Measurements from ENCODE around the gene GALNT3.

Gene GALNT3

DNA sequence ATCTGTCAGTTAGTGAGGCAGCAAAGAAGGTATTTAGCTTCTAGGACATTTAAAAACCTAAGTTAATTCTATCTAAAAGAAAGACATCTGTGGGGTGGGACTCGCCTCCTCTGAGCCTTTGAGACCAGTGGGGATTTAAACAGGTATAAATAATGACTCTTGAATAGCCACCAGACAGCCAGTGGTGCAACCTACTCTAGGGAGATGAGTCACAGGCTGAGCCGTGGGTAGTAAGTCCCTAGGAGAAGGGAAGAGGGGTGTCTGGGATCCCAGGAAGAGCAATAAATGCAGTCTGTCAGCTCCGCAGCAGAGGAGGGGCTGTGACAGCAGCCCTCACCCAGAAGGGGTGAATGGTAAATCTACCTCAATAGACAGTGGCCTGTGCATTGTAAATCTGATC, 43.1 kb upstream of the GALNT3 start (continued):
- no peak for TF ChIP-seq ZNF239 (tag by site-specific recombination; IDR thresholded peaks at IDR 0.05)
- no peak for TF ChIP-seq ZNF544 (tag by site-specific recombination; IDR thresholded peaks at IDR 0.05)
- no peak for TF ChIP-seq ZNF169 (tag by site-specific recombination; IDR thresholded peaks at IDR 0.05)
- TF ChIP-seq ZNF366 (tag by site-specific recombination; conservative IDR thresholded peaks at IDR 0.05) = no peak
- TF ChIP-seq KLF16 (tag by site-specific recombination; IDR thresholded peaks at IDR 0.05) = no peak
- no peak for TF ChIP-seq SCRT2 (tag by site-specific recombination; IDR thresholded peaks at IDR 0.05)
- no peak for TF ChIP-seq ZNF747 (tag by site-specific recombination; IDR thresholded peaks at IDR 0.05)
- TF ChIP-seq KLF7 (tag by site-specific recombination; IDR thresholded peaks at IDR 0.05; ENCODE audit: borderline replicate concordance) = no peak

DNA sequence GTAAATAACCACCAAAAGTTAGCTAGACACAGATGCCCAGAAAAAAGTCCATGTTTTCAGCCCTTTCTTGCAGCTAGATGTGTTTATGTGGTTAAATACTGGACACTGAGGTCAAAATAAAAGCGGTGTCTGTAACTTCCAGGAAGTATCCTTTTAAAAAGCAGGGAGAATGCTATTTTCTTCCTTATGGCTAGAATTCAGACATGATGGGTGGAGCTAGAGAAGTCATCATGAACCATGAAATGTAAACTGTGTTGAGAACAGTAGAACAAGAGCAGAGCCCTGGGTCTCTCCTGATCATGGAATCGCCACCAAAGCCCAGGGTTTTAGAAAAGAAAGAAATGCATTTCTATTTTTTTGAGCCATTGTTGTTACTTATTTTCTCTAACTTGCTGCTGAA, 41.3 kb upstream of the GALNT3 start:
- H3K4me1 ChIP-seq (ENCODE audit: control insufficient read depth, insufficient read depth, low read length) = no peaks in the 10 kb centered on the region
- H3K9me3 ChIP-seq (ENCODE audit: control insufficient read depth, insufficient read depth, low read depth, low read length) = no peaks in the 10 kb centered on the region
- POLR2A ChIA-PET = no interaction called here
- H3K27ac ChIP-seq (ENCODE audit: extremely low read depth, low read depth, low read length) = no peak overlapping the region
- CTCF ChIA-PET = interaction anchor here (1.2 to 1.4 kb wide), 2 partner anchors 11 to 39 kb away, joined by 3 to 8 read pairs; no protein-coding TSS in a partner anchor
- H3K36me3 ChIP-seq (ENCODE audit: control insufficient read depth in 2 of 2, insufficient read depth in 1 of 2, low read length in 2 of 2) = no peaks in the 10 kb centered on the region
- no peak overlapping the region for H3K4me3 ChIP-seq (ENCODE audit: low read depth, low read length)
- TF ChIP-seq ZNF157 (tag by site-specific recombination; IDR thresholded peaks at IDR 0.05) (no peak), KLF9 (tag by site-specific recombination; IDR thresholded peaks at IDR 0.05; ENCODE audit: low read depth) (no peak), ZNF2 (tag by site-specific recombination; IDR thresholded peaks at IDR 0.05) (no peak), ZNF311 (tag by site-specific recombination; IDR thresholded peaks at IDR 0.05; ENCODE audit: borderline replicate concordance) (no peak), ZFHX2 (tag by site-specific recombination; conservative IDR thresholded peaks at IDR 0.05) (no peak), GFI1B (tag by site-specific recombination; IDR thresholded peaks at IDR 0.05) (no peak), ZNF138 (tag by site-specific recombination; IDR thresholded peaks at IDR 0.05; ENCODE audit: borderline replicate concordance) (no peak), ZSCAN23 (tag by site-specific recombination; IDR thresholded peaks at IDR 0.05) (no peak), ZNF514 (tag by site-specific recombination; IDR thresholded peaks at IDR 0.05) (no peak), BCL11A (tag by site-specific recombination; IDR thresholded peaks at IDR 0.05; ENCODE audit: low read depth) (no peak), ZNF10 (tag by site-specific recombination; IDR thresholded peaks at IDR 0.05) (no peak), OSR2 (tag by site-specific recombination; IDR thresholded peaks at IDR 0.05) (no peak), ZFP69B (tag by site-specific recombination; IDR thresholded peaks at IDR 0.05) (no peak), ZNF341 (tag by site-specific recombination; IDR thresholded peaks at IDR 0.05; ENCODE audit: low read depth) (no peak)
- TF ChIP-seq, protein P1, sequence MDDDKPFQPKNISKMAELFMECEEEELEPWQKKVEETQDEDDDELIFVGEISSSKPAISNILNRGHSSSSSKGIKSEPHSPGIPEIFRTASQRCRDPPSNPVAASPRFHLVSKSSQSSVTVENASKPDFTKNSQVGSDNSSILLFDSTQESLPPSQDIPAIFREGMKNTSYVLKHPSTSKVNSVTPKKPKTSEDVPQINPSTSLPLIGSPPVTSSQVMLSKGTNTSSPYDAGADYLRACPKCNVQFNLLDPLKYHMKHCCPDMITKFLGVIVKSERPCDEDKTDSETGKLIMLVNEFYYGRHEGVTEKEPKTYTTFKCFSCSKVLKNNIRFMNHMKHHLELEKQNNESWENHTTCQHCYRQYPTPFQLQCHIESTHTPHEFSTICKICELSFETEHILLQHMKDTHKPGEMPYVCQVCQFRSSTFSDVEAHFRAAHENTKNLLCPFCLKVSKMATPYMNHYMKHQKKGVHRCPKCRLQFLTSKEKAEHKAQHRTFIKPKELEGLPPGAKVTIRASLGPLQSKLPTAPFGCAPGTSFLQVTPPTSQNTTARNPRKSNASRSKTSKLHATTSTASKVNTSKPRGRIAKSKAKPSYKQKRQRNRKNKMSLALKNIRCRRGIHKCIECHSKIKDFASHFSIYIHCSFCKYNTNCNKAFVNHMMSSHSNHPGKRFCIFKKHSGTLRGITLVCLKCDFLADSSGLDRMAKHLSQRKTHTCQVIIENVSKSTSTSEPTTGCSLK (tag by site-specific recombination; IDR thresholded peaks at IDR 0.05) = no peak
- TF ChIP-seq, protein P2, sequence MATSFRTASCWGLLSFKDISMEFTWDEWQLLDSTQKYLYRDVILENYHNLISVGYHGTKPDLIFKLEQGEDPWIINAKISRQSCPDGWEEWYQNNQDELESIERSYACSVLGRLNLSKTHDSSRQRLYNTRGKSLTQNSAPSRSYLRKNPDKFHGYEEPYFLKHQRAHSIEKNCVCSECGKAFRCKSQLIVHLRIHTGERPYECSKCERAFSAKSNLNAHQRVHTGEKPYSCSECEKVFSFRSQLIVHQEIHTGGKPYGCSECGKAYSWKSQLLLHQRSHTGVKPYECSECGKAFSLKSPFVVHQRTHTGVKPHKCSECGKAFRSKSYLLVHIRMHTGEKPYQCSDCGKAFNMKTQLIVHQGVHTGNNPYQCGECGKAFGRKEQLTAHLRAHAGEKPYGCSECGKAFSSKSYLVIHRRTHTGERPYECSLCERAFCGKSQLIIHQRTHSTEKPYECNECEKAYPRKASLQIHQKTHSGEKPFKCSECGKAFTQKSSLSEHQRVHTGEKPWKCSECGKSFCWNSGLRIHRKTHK (tag by site-specific recombination; IDR thresholded peaks at IDR 0.05) = no peak
- TF ChIP-seq, protein P3, sequence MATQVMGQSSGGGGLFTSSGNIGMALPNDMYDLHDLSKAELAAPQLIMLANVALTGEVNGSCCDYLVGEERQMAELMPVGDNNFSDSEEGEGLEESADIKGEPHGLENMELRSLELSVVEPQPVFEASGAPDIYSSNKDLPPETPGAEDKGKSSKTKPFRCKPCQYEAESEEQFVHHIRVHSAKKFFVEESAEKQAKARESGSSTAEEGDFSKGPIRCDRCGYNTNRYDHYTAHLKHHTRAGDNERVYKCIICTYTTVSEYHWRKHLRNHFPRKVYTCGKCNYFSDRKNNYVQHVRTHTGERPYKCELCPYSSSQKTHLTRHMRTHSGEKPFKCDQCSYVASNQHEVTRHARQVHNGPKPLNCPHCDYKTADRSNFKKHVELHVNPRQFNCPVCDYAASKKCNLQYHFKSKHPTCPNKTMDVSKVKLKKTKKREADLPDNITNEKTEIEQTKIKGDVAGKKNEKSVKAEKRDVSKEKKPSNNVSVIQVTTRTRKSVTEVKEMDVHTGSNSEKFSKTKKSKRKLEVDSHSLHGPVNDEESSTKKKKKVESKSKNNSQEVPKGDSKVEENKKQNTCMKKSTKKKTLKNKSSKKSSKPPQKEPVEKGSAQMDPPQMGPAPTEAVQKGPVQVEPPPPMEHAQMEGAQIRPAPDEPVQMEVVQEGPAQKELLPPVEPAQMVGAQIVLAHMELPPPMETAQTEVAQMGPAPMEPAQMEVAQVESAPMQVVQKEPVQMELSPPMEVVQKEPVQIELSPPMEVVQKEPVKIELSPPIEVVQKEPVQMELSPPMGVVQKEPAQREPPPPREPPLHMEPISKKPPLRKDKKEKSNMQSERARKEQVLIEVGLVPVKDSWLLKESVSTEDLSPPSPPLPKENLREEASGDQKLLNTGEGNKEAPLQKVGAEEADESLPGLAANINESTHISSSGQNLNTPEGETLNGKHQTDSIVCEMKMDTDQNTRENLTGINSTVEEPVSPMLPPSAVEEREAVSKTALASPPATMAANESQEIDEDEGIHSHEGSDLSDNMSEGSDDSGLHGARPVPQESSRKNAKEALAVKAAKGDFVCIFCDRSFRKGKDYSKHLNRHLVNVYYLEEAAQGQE (tag by site-specific recombination; IDR thresholded peaks at IDR 0.05) = no peak
- TF ChIP-seq, protein P4, sequence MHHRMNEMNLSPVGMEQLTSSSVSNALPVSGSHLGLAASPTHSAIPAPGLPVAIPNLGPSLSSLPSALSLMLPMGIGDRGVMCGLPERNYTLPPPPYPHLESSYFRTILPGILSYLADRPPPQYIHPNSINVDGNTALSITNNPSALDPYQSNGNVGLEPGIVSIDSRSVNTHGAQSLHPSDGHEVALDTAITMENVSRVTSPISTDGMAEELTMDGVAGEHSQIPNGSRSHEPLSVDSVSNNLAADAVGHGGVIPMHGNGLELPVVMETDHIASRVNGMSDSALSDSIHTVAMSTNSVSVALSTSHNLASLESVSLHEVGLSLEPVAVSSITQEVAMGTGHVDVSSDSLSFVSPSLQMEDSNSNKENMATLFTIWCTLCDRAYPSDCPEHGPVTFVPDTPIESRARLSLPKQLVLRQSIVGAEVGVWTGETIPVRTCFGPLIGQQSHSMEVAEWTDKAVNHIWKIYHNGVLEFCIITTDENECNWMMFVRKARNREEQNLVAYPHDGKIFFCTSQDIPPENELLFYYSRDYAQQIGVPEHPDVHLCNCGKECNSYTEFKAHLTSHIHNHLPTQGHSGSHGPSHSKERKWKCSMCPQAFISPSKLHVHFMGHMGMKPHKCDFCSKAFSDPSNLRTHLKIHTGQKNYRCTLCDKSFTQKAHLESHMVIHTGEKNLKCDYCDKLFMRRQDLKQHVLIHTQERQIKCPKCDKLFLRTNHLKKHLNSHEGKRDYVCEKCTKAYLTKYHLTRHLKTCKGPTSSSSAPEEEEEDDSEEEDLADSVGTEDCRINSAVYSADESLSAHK (tag by site-specific recombination; IDR thresholded peaks at IDR 0.05) = no peak
- TF ChIP-seq, protein P5, sequence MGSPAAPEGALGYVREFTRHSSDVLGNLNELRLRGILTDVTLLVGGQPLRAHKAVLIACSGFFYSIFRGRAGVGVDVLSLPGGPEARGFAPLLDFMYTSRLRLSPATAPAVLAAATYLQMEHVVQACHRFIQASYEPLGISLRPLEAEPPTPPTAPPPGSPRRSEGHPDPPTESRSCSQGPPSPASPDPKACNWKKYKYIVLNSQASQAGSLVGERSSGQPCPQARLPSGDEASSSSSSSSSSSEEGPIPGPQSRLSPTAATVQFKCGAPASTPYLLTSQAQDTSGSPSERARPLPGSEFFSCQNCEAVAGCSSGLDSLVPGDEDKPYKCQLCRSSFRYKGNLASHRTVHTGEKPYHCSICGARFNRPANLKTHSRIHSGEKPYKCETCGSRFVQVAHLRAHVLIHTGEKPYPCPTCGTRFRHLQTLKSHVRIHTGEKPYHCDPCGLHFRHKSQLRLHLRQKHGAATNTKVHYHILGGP (tag by site-specific recombination; IDR thresholded peaks at IDR 0.05) = no peak
